Measurements from ENCODE around the gene RRP12.
A peak's percentile ranks its signal among the peaks of the same experiment; 100 is the strongest.

The RRP12 gene

DNA sequence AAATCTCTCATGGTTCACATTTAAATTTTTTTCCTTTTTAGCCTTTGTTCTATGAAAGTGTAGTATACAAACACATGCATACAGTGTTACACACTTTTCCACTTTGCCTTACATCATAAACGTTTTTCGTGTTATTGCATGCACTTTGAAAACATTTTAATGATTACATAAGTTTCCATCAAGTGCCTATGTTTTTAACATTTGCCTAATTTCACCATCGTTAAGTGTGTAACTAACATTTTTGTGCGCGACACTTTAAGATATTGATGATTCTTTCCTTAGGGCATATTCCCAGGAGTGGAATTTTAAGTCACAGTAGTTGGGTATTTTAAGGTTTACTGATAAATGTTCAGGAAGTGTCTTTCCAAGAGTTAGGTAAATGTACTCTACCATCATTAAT, 65.1 kb downstream of the RRP12 start:
- no peak overlapping the region for H3K4me3 ChIP-seq (ENCODE audit: low read depth, low read length)
- no peak for TF ChIP-seq CTCF (IDR thresholded peaks at IDR 0.05; ENCODE audit: borderline replicate concordance, insufficient read depth, low read depth, low read length)

DNA sequence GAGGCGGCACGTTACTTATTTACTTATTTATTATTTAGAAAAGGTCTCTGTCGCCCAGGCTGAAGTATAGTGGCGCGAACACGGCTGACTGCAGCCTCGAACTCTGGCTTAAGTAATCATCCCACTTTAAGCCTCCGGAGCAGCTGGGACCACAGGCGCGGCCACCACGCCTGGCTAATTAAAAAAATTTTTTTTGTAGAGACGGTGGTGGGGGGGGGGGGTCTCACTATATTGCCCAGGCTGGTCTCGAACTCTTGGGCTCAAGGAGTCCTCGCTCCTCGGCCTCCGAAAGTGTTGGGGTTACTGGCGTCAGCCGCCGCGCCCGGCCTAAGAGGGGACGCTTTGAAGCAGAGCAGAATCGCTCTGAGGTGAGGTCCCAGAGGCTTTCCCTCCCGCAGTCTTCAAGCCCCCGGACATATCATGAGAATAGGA, 65.9 kb downstream of the RRP12 start:
- peak overlapping the region; percentile 77 for H3K4me3 ChIP-seq (ENCODE audit: low read depth, low read length)
- TF ChIP-seq CTCF (IDR thresholded peaks at IDR 0.05; ENCODE audit: borderline replicate concordance, insufficient read depth, low read depth, low read length) = no peak

DNA sequence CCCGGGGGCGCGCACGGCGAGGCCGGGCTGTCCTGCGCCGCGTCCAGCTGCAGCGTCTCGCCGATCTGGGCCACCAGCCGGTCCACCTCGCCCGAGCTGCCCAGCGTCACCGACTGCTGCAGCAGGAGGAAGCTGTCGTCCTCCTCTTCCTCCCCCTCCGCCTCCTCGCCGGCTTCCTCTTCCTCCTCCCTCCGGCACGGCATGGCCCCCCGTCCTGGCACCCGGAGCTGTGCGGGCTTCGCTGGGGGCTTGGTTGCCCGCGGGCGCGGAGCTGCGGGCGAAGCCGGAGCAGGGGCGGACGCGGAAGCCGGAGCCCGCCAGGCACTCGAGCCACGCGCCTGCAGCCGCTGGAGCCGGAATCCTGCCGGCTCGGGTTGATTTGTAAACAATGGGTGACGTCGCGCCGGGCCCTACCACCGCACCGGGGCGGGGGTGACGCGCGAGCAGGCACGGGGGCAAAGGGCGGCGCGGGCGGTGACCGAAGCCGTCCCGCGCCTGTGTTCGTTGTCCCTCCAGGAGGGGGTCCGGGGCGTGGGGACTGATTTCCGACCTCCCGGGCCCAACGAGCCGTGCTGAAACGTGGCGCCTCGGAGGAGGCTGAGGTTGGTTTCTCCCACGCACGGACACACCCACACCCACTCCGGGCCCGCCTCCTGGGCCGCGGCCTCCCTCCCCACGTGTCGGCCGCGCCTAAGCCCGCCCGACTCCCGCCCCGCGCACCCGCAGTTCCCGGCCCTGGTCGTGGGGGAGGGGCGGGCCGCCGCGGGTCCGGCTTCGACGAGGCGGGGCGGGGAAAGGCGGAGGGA, 66.6 kb downstream of the RRP12 start, which contains the start of gene FRAT2:
TSS of gene FRAT2 (minus strand) at position 360 of the 806 bp plus-strand sequence. CDS start at position 203, 157 bp downstream.
- TF ChIP-seq CTCF (IDR thresholded peaks at IDR 0.05; ENCODE audit: borderline replicate concordance, insufficient read depth, low read depth, low read length) = no peak
- H3K4me3 ChIP-seq (ENCODE audit: low read depth, low read length) = peak within 1 kb of the TSS; percentile 77

- TF ChIP-seq CTCF (IDR thresholded peaks at IDR 0.05; ENCODE audit: borderline replicate concordance, insufficient read depth, low read depth, low read length) = no peak
These were observed 67.4 kb downstream of the RRP12 start for GRCh38 chr10:97333601-97334369.

GRCh38 chr10:97333351-97333600, 67.9 kb downstream of the RRP12 start:
- peak overlapping the region; percentile 77 for H3K4me3 ChIP-seq (ENCODE audit: low read depth, low read length)
- 0 out of 2 replicates have a peak, but pooled peaks have one; percentile 17 for TF ChIP-seq CTCF (IDR thresholded peaks at IDR 0.05; ENCODE audit: borderline replicate concordance, insufficient read depth, low read depth, low read length)

More at GRCh38 chr10:97333601-97334369, 67.4 kb downstream of the RRP12 start:
- peak overlapping the region; percentile 77 for H3K4me3 ChIP-seq (ENCODE audit: low read depth, low read length)

- no peak overlapping the region for H3K4me3 ChIP-seq (ENCODE audit: low read depth, low read length)
- TF ChIP-seq CTCF (IDR thresholded peaks at IDR 0.05; ENCODE audit: borderline replicate concordance, insufficient read depth, low read depth, low read length) = no peak
These were observed 68.4 kb downstream of the RRP12 start for GRCh38 chr10:97332591-97333350.
